HG02938 (cell line): ENCODE measurements around the gene TM4SF4.

Source experiments
- ATAC-seq: cut with Tn5 transposase; IDR thresholded peaks from one replicate; pipeline ENCODE4 v1.9.1; 2021; ENCODE audit warnings: mild to moderate bottlenecking, moderate library complexity; ENCODE audit not compliant: unreplicated experiment

TM4SF4 gene

GRCh38 chr3:149480326-149481017, 6.0 kb downstream of the TM4SF4 start:
- ATAC-seq = peak; percentile 97

GRCh38 chr3:149481056-149481455, 6.6 kb downstream of the TM4SF4 start:
- no peak for ATAC-seq

GRCh38 chr3:149481491-149481890, 7.0 kb downstream of the TM4SF4 start:
- no peak for ATAC-seq

GRCh38 chr3:149486726-149487125, 12.2 kb downstream of the TM4SF4 start:
- ATAC-seq = no peak

GRCh38 chr3:149487598-149488197, 13.2 kb downstream of the TM4SF4 start:
- peak; percentile 79 for ATAC-seq

- ATAC-seq = no peak
These were observed 14.7 kb downstream of the TM4SF4 start for GRCh38 chr3:149489060-149489690.

- ATAC-seq = no peak
These were observed 15.9 kb downstream of the TM4SF4 start for GRCh38 chr3:149490260-149490971.

GRCh38 chr3:149493315-149494021, 19.0 kb downstream of the TM4SF4 start:
- ATAC-seq = no peak

- ATAC-seq = no peak
These were observed 19.7 kb downstream of the TM4SF4 start for GRCh38 chr3:149494022-149494758.

GRCh38 chr3:149494759-149495580, 20.5 kb downstream of the TM4SF4 start:
- ATAC-seq = no peak

- ATAC-seq = no peak
These were observed 21.2 kb downstream of the TM4SF4 start for GRCh38 chr3:149495581-149496125.

- ATAC-seq = no peak
These were observed 22.4 kb downstream of the TM4SF4 start for GRCh38 chr3:149496891-149497290.

GRCh38 chr3:149497966-149498670, 23.6 kb downstream of the TM4SF4 start:
- no peak for ATAC-seq

- ATAC-seq = no peak
These were observed 27.0 kb downstream of the TM4SF4 start for GRCh38 chr3:149501524-149501923.

- ATAC-seq = no peak
These were observed 27.9 kb downstream of the TM4SF4 start for GRCh38 chr3:149502438-149502837.

- no peak for ATAC-seq
These were observed 32.0 kb downstream of the TM4SF4 start for GRCh38 chr3:149506540-149506939.

- ATAC-seq = no peak
These were observed 32.5 kb downstream of the TM4SF4 start for GRCh38 chr3:149506965-149507364.

- ATAC-seq = no peak
These were observed 33.2 kb downstream of the TM4SF4 start for GRCh38 chr3:149507491-149508324.
